Loucy (cell line): ENCODE data around the gene RHOU.

ENCODE experiments used
- CTCF ChIP-seq: fragments of 200-600 bp; sonication (generic); conservative IDR thresholded peaks from 2 replicates; pipeline ENCODE4 v1.5.1; 2014; ENCODE audit warnings: mild to moderate bottlenecking, antibody characterized with exemption, low read length
- EZH2phosphoT487 ChIP-seq: fragments of 200-600 bp; IDR thresholded peaks from 2 replicates; pipeline ENCODE4 v1.6.1; 2018; ENCODE audit warnings: antibody characterized with exemption, mild to moderate bottlenecking, moderate library complexity, borderline replicate concordance

GRCh38 chr1:228756457-228756856 is 21.2 kb downstream of the RHOU start:
- TF ChIP-seq CTCF, result no peak
- no peak for TF ChIP-seq EZH2phosphoT487
